ENCODE results near the gene DUSP3.
"Not testable (repeated sequence)": the region's sequence is repeated elsewhere in the genome, so short reads cannot be mapped to it uniquely, and the experiment has no call there.

DUSP3 gene

GRCh38 chr17:43805117-43805516 is 26.3 kb upstream of the DUSP3 start:
- in situ Hi-C loops (cut with MboI; ENCODE audit: low pct_unique_long_range_greater_than_20kb, low sequenced_read_pairs): no loop called here
- DNase-seq: no peak

- DNase-seq: no peak
- in situ Hi-C loops (cut with MboI; ENCODE audit: low pct_unique_long_range_greater_than_20kb, low sequenced_read_pairs): no loop called here
Observed at GRCh38 chr17:43803758-43804157, 25.0 kb upstream of the DUSP3 start.

- no peak for DNase-seq
- in situ Hi-C loops (cut with MboI; ENCODE audit: low pct_unique_long_range_greater_than_20kb, low sequenced_read_pairs): no loop called here
Observed at GRCh38 chr17:43801844-43802243, 23.1 kb upstream of the DUSP3 start.

- in situ Hi-C loops (cut with MboI; ENCODE audit: low pct_unique_long_range_greater_than_20kb, low sequenced_read_pairs): no loop called here
- DNase-seq: no peak
Observed at GRCh38 chr17:43800736-43801135, 22.0 kb upstream of the DUSP3 start.

- DNase-seq: no peak
- in situ Hi-C loops (cut with MboI; ENCODE audit: low pct_unique_long_range_greater_than_20kb, low sequenced_read_pairs): no loop called here
Observed at GRCh38 chr17:43799047-43799446, 20.3 kb upstream of the DUSP3 start.

GRCh38 chr17:43798024-43798423 is 19.2 kb upstream of the DUSP3 start:
- DNase-seq; in situ Hi-C loops (cut with MboI; ENCODE audit: low pct_unique_long_range_greater_than_20kb, low sequenced_read_pairs): not testable (repeated sequence)

GRCh38 chr17:43792668-43793067 is 13.9 kb upstream of the DUSP3 start:
- in situ Hi-C loops (cut with MboI; ENCODE audit: low pct_unique_long_range_greater_than_20kb, low sequenced_read_pairs); DNase-seq: not testable (repeated sequence)

GRCh38 chr17:43791589-43791988 is 12.8 kb upstream of the DUSP3 start:
- in situ Hi-C loops (cut with MboI; ENCODE audit: low pct_unique_long_range_greater_than_20kb, low sequenced_read_pairs): no loop called here
- no peak for DNase-seq

GRCh38 chr17:43790311-43790940 is 11.6 kb upstream of the DUSP3 start:
- in situ Hi-C loops (cut with MboI; ENCODE audit: low pct_unique_long_range_greater_than_20kb, low sequenced_read_pairs): no loop called here

GRCh38 chr17:43789482-43789881 is 10.7 kb upstream of the DUSP3 start:
- DNase-seq: no peak
- in situ Hi-C loops (cut with MboI; ENCODE audit: low pct_unique_long_range_greater_than_20kb, low sequenced_read_pairs): no loop called here

More at GRCh38 chr17:43790311-43790940, 11.6 kb upstream of the DUSP3 start:
- no peak for DNase-seq

- in situ Hi-C loops (cut with MboI; ENCODE audit: low pct_unique_long_range_greater_than_20kb, low sequenced_read_pairs): no loop called here
- DNase-seq: no peak
Observed at GRCh38 chr17:43788540-43788939, 9.8 kb upstream of the DUSP3 start.

GRCh38 chr17:43787728-43788127 is 9.0 kb upstream of the DUSP3 start:
- no peak for DNase-seq
- in situ Hi-C loops (cut with MboI; ENCODE audit: low pct_unique_long_range_greater_than_20kb, low sequenced_read_pairs): no loop called here

- in situ Hi-C loops (cut with MboI; ENCODE audit: low pct_unique_long_range_greater_than_20kb, low sequenced_read_pairs): no loop called here
Observed at GRCh38 chr17:43784628-43785101, 5.9 kb upstream of the DUSP3 start.

GRCh38 chr17:43784068-43784467 is 5.3 kb upstream of the DUSP3 start:
- DNase-seq: no peak

More at GRCh38 chr17:43784628-43785101, 5.9 kb upstream of the DUSP3 start:
- no peak for DNase-seq

GRCh38 chr17:43782913-43783680 is 4.3 kb upstream of the DUSP3 start:
- in situ Hi-C loops (cut with MboI; ENCODE audit: low pct_unique_long_range_greater_than_20kb, low sequenced_read_pairs): no loop called here
- DNase-seq: no peak

More at GRCh38 chr17:43784068-43784467, 5.3 kb upstream of the DUSP3 start:
- in situ Hi-C loops (cut with MboI; ENCODE audit: low pct_unique_long_range_greater_than_20kb, low sequenced_read_pairs): no loop called here

- in situ Hi-C loops (cut with MboI; ENCODE audit: low pct_unique_long_range_greater_than_20kb, low sequenced_read_pairs): no loop called here
- DNase-seq: no peak
Observed at GRCh38 chr17:43780135-43780534, 1.4 kb upstream of the DUSP3 start, which contains the start of gene CFAP97D1. Gene CFAP97D1, plus strand, starts transcription at chr17:43780435. Its CDS starts 28 bp downstream, at chr17:43780463.

GRCh38 chr17:43779145-43780125 is 658 bp upstream of the DUSP3 start:
- peak; percentile 65 for DNase-seq
- in situ Hi-C loops (cut with MboI; ENCODE audit: low pct_unique_long_range_greater_than_20kb, low sequenced_read_pairs): no loop called here

- in situ Hi-C loops (cut with MboI; ENCODE audit: low pct_unique_long_range_greater_than_20kb, low sequenced_read_pairs): no loop called here
- no peak for DNase-seq
Observed at GRCh38 chr17:43774304-43775250, 4.2 kb downstream of the DUSP3 start.
